Naive thymus-derived CD4-positive, alpha-beta T cell (primary cell): ENCODE measurements around the gene CYP2A13. TPM values are rescaled to one million over a fixed set of nuclear protein-coding genes. Genes with fewer than 3 reads are reported as not detected.
"Not testable (repeated sequence)": the region's sequence is repeated elsewhere in the genome, so short reads cannot be mapped to it uniquely, and the experiment has no call there.

Source experiments
- ATAC-seq: fragments of 150-1000 bp; cut with Tn5 transposase; 2 replicates; pipeline ENCODE4 v1.10.0; 2021; ENCODE audit warnings: mild to moderate bottlenecking, moderate library complexity
- CTCF ChIA-PET: fragments of 350-600 bp; sonication (Branson Sonifier 250); formaldehyde crosslinking; loops from one replicate; lab custom pipeline; 2021; ENCODE audit warnings: antibody characterized with exemption; lab: Charles Lee
- POLR2A ChIA-PET: fragments of 350-600 bp; sonication (Branson Sonifier 250); formaldehyde crosslinking; loops from one replicate; lab custom pipeline; 2021; ENCODE audit warnings: antibody characterized with exemption, inconsistent platforms; lab: Charles Lee
- DNase-seq, 9 donors: peaks; one replicate each; pipeline versions ENCODE4 v3.0.0 to v3.0.0-alpha.2; 2020 to 2022; ENCODE audit warnings: mixed read lengths in 1 of 9
- H3K27ac ChIP-seq: one replicate; pipeline ENCODE4 v1.7.0; 2013; ENCODE audit warnings: mild to moderate bottlenecking, low read depth, low read length, moderate library complexity
- H3K27me3 ChIP-seq, 2 donors: one replicate each; pipeline ENCODE4 v1.7.0; 2013; ENCODE audit warnings: low read length in 2 of 2, mild to moderate bottlenecking in 2 of 2, moderate library complexity in 2 of 2; ENCODE audit not compliant: control insufficient read depth in 2 of 2, insufficient read depth in 2 of 2
- H3K36me3 ChIP-seq, 3 experiments: 1 replicate in 2 of 3; 2 replicates in 1 of 3; pipeline ENCODE4 v1.7.0; 2013; ENCODE audit warnings: low read length in 3 of 3, mild to moderate bottlenecking in 3 of 3, moderate library complexity in 1 of 3; ENCODE audit not compliant: insufficient read depth in 3 of 3, control insufficient read depth in 2 of 3
- H3K4me1 ChIP-seq, 2 donors: one replicate each; pipeline ENCODE4 v1.7.0; 2013; ENCODE audit warnings: low read length in 2 of 2, mild to moderate bottlenecking in 2 of 2, moderate library complexity in 1 of 2; ENCODE audit not compliant: control insufficient read depth in 2 of 2, insufficient read depth in 2 of 2
- H3K4me3 ChIP-seq: 2 replicates; pipeline ENCODE4 v1.7.0; 2013; ENCODE audit warnings: mild to moderate bottlenecking, low read length
- H3K9me3 ChIP-seq, 3 experiments: 1 replicate in 2 of 3; 2 replicates in 1 of 3; pipeline ENCODE4 v1.7.0; 2013; ENCODE audit warnings: low read length in 3 of 3; ENCODE audit not compliant: control insufficient read depth in 2 of 3
- H3K27ac Mint-ChIP-seq, 9 donors: one replicate each; pipeline ENCODE4 v1.8.0; 2020 to 2022; ENCODE audit warnings: mixed read lengths in 9 of 9, mild to moderate bottlenecking in 8 of 9, moderate library complexity in 5 of 9, inconsistent platforms in 2 of 9
- H3K27me3 Mint-ChIP-seq, 5 donors: one replicate each; pipeline ENCODE4 v1.8.0; 2021 to 2022; ENCODE audit warnings: mixed read lengths in 5 of 5, mild to moderate bottlenecking in 1 of 5
- H3K36me3 Mint-ChIP-seq, 5 donors: one replicate each; pipeline ENCODE4 v1.8.0; 2020 to 2022; ENCODE audit warnings: mixed read lengths in 5 of 5, mild to moderate bottlenecking in 3 of 5, inconsistent platforms in 1 of 5
- H3K4me1 Mint-ChIP-seq, 7 donors: one replicate each; pipeline ENCODE4 v1.8.0; 2020 to 2022; ENCODE audit warnings: mixed read lengths in 7 of 7, mild to moderate bottlenecking in 3 of 7, inconsistent platforms in 1 of 7
- H3K4me3 Mint-ChIP-seq, 10 donors: one replicate each; pipeline ENCODE4 v1.8.0; 2020 to 2022; ENCODE audit warnings: mild to moderate bottlenecking in 10 of 10, mixed read lengths in 10 of 10, moderate library complexity in 6 of 10, inconsistent platforms in 2 of 10
- H3K9me3 Mint-ChIP-seq, 11 donors: one replicate each; pipeline ENCODE4 v1.8.0; 2020 to 2022; ENCODE audit warnings: mixed read lengths in 11 of 11, mild to moderate bottlenecking in 4 of 11, inconsistent platforms in 1 of 11, moderate library complexity in 1 of 11
- intact Hi-C, 2 donors: fragments of 100-400 bp; cut with micrococcal nuclease; formaldehyde crosslinking; loops; one replicate each; pipeline ENCODE4 v1.15.1; 2023
- polyA plus RNA-seq, 2 donors: library from polyadenylated mRNA; unstranded; fragments of 300-500 nt; fragmentation: Illumina TruSeq; gene quantifications; one replicate each; pipeline ENCODE4 v1.2.3, GENCODE V29; 2021
- total RNA-seq, 6 experiments: library from RNA in 5 of 6; stranded (reverse) in 5 of 6; gene quantifications; 1 replicate in 5 of 6; 2 replicates in 1 of 6; pipeline ENCODE4 v1.2.3 and lab custom pipeline; 2021 to 2026

CYP2A13 gene
- total and polyA plus RNA-seq, 7 experiments from 2014 or later: not detected

DNA sequence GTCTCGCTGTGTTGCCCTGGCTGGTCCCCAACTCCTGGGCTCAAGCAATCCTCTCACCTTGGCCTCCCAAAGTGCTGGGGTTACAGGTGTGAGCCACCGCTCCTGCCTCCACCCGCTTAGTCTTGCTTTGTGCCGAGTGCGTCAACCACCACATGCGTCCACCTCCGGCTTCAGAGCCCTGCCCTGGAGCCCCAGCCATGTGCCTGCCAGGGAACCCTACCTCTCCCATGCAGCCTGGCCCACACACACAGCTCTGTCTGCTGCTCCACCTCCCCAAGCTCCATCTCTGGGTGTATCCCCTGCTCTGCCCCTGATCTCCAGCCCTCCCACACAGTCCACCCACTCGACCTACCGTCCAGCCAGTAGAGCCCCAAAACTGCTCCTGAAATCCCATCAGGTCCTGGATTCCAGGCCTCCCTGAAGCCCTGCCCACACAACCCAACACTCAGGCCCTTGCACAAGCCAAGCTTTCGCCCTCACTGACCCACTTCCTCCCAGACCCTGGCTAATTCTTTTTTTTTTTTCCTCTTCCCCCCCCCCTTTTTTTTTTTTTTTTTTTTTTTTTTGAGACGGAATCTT lies 35.6 kb downstream of the CYP2A13 start:
- no peak overlapping the region for H3K27ac ChIP-seq
- POLR2A ChIA-PET: interaction anchor here (0.6 to 0.8 kb wide), 2 partner anchors 60 to 154 kb away, joined by 3 read pairs; no protein-coding TSS in a partner anchor
- peaks cover 26 to 31% of the 10 kb centered on the region in 2 donors for H3K4me1 ChIP-seq
- H3K27me3 ChIP-seq: no peaks in the 10 kb centered on the region
- Mint-ChIP-seq H3K27ac (peak overlapping the region; percentile 9 to 95 (median 88)), H3K4me3 (no peak overlapping the region), H3K4me1 (peaks cover 21 to 49% (median 44%) of the 10 kb centered on the region in 7 donors), H3K9me3 (peaks cover 0 to 10% (median 0%) of the 10 kb centered on the region in 11 donors), H3K27me3 (peaks cover 0 to 14% (median 0%) of the 10 kb centered on the region in 5 donors), H3K36me3 (peaks cover 0 to 9% (median 0%) of the 10 kb centered on the region in 5 donors)
- H3K9me3 ChIP-seq: no peaks in the 10 kb centered on the region
- H3K36me3 ChIP-seq: no peaks in the 10 kb centered on the region
- DNase-seq: no peak
- ATAC-seq: no peak
- H3K4me3 ChIP-seq: no peak overlapping the region
- intact Hi-C loops: loop anchor here in 1 of 2 donors (5.0 kb wide), 1 partner anchor 152 kb away; no protein-coding TSS in a partner anchor
- CTCF ChIA-PET: interaction anchor here (0.7 to 1.2 kb wide), 5 partner anchors 13 to 421 kb away, joined by 3 read pairs; no protein-coding TSS in a partner anchor

DNA sequence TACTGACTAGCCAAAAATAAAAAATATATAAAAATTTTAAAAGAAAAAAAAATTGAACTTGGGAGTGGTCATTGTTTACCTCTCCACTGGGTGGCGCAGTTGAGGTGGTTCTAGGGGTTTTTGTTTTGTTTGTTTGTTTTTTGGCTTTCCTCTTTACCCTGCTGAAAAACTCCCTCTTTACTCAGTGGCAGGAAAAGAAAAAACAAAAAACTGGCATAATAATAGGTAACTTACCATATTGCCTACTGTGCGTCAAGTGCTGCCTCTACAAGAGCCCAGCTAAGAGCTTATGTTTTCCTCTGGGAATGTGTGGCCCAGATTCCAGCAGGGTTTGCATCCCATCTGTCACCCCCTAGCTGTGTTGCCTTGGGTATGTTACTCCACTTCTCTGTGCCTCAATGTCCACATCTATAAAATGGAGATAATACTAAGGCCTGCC lies 38.5 kb downstream of the CYP2A13 start:
- H3K27ac ChIP-seq, H3K27me3 ChIP-seq, H3K9me3 Mint-ChIP-seq, H3K9me3 ChIP-seq, H3K4me3 Mint-ChIP-seq, H3K36me3 Mint-ChIP-seq, H3K4me3 ChIP-seq, H3K36me3 ChIP-seq, POLR2A ChIA-PET: not testable (repeated sequence)
- peak overlapping the region in 7 of 9 donors; percentile 3 to 95 (median 86) for H3K27ac Mint-ChIP-seq
- peaks cover 0 to 28% (median 0%) of the 10 kb centered on the region in 5 donors for H3K27me3 Mint-ChIP-seq
- H3K4me1 Mint-ChIP-seq: peaks cover 14 to 30% (median 25%) of the 10 kb centered on the region in 7 donors
- DNase-seq: peak in 8 of 9 donors; percentile 13 to 61 (median 48)
- intact Hi-C loops: loop anchor here (1.0 to 5.0 kb wide), 7 partner anchors 18 to 464 kb away; no protein-coding TSS in a partner anchor
- CTCF ChIA-PET: interaction anchor here (0.6 to 1.5 kb wide), 5 partner anchors 12 to 222 kb away, joined by 3 to 11 read pairs (median 4); partner anchors contain the start of gene CYP2F1
- ATAC-seq: peak; percentile 74
- H3K4me1 ChIP-seq: peaks cover 15 to 16% of the 10 kb centered on the region in 2 donors

DNA sequence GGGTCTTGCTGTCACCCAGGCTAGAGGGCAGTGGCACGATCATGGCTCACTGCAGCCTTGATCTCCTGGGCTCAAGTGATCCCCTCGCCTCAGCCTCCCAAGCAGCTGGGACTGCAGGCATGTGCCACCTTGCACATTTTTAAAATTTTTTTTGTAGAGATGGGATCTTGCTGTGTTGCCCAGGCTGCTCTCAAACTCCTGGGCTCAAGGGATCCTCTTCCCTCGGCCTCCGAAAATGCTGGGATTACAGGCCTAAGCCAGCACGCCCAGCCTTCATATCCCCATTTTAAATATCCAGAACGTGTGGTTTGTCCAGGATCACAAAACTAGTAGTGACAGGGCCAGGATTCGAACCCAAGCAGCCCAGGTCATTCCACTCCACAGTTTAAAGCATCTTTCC lies 39.1 kb downstream of the CYP2A13 start:
- Mint-ChIP-seq H3K4me1 (peaks cover 14 to 26% (median 21%) of the 10 kb centered on the region in 7 donors), H3K4me3 (peak overlapping the region in 7 of 10 donors; percentile 78 to 88 (median 84)), H3K27me3 (peaks cover 0 to 33% (median 0%) of the 10 kb centered on the region in 5 donors), H3K27ac (peak overlapping the region in 8 of 9 donors; percentile 3 to 96 (median 78))
- intact Hi-C loops: loop anchor here (1.0 to 5.0 kb wide), 6 partner anchors 17 to 465 kb away; no protein-coding TSS in a partner anchor
- H3K36me3 Mint-ChIP-seq, ATAC-seq, H3K9me3 ChIP-seq, DNase-seq, H3K9me3 Mint-ChIP-seq, POLR2A ChIA-PET, H3K27me3 ChIP-seq, H3K36me3 ChIP-seq, H3K27ac ChIP-seq: not testable (repeated sequence)
- Histone ChIP-seq H3K4me1 (peaks cover 15 to 16% of the 10 kb centered on the region in 2 donors), H3K4me3 (peak overlapping the region; percentile 41)
- CTCF ChIA-PET: interaction anchor here (0.6 to 1.5 kb wide), 5 partner anchors 13 to 223 kb away, joined by 3 to 11 read pairs (median 4); partner anchors contain the start of gene CYP2F1

DNA sequence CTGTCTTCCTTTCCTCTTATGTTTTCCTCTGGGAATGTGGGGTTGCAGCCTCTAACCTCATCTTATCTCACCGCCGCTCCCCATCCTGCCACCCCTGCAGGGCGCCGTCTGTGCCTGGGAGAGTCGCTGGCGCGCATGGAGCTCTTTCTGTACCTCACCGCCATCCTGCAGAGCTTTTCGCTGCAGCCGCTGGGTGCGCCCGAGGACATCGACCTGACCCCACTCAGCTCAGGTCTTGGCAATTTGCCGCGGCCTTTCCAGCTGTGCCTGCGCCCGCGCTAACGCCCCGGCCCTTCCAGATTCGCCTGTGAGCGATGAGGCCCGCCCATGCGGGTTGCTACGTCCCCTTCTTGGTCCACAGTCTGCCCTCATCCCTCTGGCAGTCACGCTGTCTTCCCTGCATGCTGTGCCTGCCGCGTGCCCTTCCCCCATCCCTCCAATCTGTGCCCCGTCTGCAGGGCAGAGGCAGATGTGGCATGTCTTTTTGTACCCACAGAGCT lies 39.6 kb downstream of the CYP2A13 start:
- DNase-seq: peak; percentile 52 to 71 (median 67)
- H3K4me1 ChIP-seq: peaks cover 15 to 16% of the 10 kb centered on the region in 2 donors
- peak overlapping the region; percentile 40 to 96 (median 84) for H3K27ac Mint-ChIP-seq
- H3K9me3 ChIP-seq, POLR2A ChIA-PET, H3K36me3 ChIP-seq, H3K36me3 Mint-ChIP-seq, H3K27me3 ChIP-seq, H3K9me3 Mint-ChIP-seq: not testable (repeated sequence)
- H3K4me3 Mint-ChIP-seq: peak overlapping the region; percentile 78 to 88 (median 83)
- H3K27ac ChIP-seq: peak overlapping the region; percentile 45
- H3K4me3 ChIP-seq: peak overlapping the region; percentile 41
- H3K4me1 Mint-ChIP-seq: peaks cover 12 to 25% (median 20%) of the 10 kb centered on the region in 7 donors
- peaks cover 0 to 37% (median 0%) of the 10 kb centered on the region in 5 donors for H3K27me3 Mint-ChIP-seq
- peak; percentile 90 for ATAC-seq
- CTCF ChIA-PET: interaction anchor here (1.5 kb wide), 1 partner anchor 16 kb away, joined by 11 read pairs; no protein-coding TSS in a partner anchor
- intact Hi-C loops: loop anchor here (1.0 to 5.0 kb wide), 6 partner anchors 16 to 466 kb away; no protein-coding TSS in a partner anchor

- Histone ChIP-seq H3K27me3 (no peaks in the 10 kb centered on the region), H3K4me1 (peaks cover 15 to 16% of the 10 kb centered on the region in 2 donors), H3K4me3 (no peak overlapping the region), H3K9me3 (no peaks in the 10 kb centered on the region), H3K36me3 (no peaks in the 10 kb centered on the region), H3K27ac (no peak overlapping the region)
- Mint-ChIP-seq H3K36me3 (no peaks in the 10 kb centered on the region), H3K27ac (peak overlapping the region in 6 of 9 donors; percentile 7 to 96 (median 66)), H3K27me3 (peaks cover 0 to 42% (median 0%) of the 10 kb centered on the region in 5 donors), H3K9me3 (peaks cover 0 to 4% (median 0%) of the 10 kb centered on the region in 11 donors), H3K4me1 (peaks cover 9 to 26% (median 20%) of the 10 kb centered on the region in 7 donors), H3K4me3 (peak overlapping the region in 3 of 10 donors; percentile 56 to 84 (median 83))
- ChIA-PET CTCF (no interaction called here), POLR2A (no interaction called here)
- intact Hi-C loops: loop anchor here (5.0 kb wide), 3 partner anchors 179 to 466 kb away; no protein-coding TSS in a partner anchor
- no peak for ATAC-seq
- no peak for DNase-seq
Measured at GRCh38 chr19:41128692-41129091, 40.4 kb downstream of the CYP2A13 start.

DNA sequence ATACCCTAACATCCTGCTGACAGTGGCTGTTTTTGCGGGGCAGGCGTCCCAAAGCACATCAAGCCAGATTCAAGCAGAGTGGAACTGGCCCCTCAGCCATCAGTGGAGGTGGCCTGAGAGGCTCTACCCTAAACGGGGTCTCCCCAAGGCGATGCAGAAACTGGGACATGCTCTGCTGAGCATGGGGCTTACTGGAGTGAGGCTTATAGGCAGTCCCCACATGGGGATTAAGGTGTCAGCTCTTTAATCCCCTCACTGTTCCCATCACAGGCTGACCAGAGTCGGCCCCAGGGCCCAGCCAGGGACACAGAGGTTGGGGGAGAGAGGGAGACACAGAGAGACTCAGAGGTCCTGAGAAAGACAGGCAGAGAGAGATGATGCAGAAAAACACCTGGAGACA lies 42.9 kb downstream of the CYP2A13 start:
- Mint-ChIP-seq H3K27me3 (peaks cover 0 to 54% (median 0%) of the 10 kb centered on the region in 5 donors), H3K27ac (peak overlapping the region in 5 of 9 donors; percentile 38 to 62 (median 45))

More for the DNA sequence above, 42.9 kb downstream of the CYP2A13 start:
- Histone ChIP-seq H3K36me3 (no peaks in the 10 kb centered on the region), H3K27me3 (no peaks in the 10 kb centered on the region), H3K9me3 (no peaks in the 10 kb centered on the region), H3K4me3 (no peak overlapping the region), H3K27ac (no peak overlapping the region), H3K4me1 (peaks cover 15 to 16% of the 10 kb centered on the region in 2 donors)
- intact Hi-C loops: no loop called here
- DNase-seq (no peak), ATAC-seq (no peak)
- Mint-ChIP-seq H3K4me3 (no peak overlapping the region), H3K4me1 (peaks cover 13 to 42% (median 31%) of the 10 kb centered on the region in 7 donors), H3K36me3 (no peaks in the 10 kb centered on the region), H3K9me3 (peaks cover 0 to 1% (median 0%) of the 10 kb centered on the region in 11 donors)
- ChIA-PET CTCF (no interaction called here), POLR2A (no interaction called here)
